ENCODE data around the gene MOGAT1.

MOGAT1 gene

DNA sequence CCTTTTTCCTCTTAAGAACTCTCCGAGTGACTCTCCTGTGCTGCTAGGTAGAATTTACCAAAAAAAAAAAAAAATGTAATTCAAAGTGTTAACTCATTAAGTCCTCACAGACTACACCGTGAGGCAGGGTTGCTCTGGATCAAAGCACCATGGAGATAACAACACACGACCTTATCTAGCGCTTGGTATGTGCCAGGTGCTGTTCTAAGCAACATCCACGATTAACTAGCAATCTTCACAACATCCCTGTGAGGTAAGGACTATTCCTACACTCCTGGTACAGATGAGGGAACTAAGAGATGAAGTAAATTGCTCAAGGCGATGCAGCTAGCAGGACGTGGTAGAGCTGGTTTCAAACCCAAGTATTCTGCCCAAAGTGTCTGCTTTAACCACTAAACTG lies 1.8 kb downstream of the MOGAT1 start:
- TF ChIP-seq, protein P1, sequence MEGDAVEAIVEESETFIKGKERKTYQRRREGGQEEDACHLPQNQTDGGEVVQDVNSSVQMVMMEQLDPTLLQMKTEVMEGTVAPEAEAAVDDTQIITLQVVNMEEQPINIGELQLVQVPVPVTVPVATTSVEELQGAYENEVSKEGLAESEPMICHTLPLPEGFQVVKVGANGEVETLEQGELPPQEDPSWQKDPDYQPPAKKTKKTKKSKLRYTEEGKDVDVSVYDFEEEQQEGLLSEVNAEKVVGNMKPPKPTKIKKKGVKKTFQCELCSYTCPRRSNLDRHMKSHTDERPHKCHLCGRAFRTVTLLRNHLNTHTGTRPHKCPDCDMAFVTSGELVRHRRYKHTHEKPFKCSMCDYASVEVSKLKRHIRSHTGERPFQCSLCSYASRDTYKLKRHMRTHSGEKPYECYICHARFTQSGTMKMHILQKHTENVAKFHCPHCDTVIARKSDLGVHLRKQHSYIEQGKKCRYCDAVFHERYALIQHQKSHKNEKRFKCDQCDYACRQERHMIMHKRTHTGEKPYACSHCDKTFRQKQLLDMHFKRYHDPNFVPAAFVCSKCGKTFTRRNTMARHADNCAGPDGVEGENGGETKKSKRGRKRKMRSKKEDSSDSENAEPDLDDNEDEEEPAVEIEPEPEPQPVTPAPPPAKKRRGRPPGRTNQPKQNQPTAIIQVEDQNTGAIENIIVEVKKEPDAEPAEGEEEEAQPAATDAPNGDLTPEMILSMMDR (IDR thresholded peaks at IDR 0.05; ENCODE audit: unreplicated experiment in 3 of 3) = no peak
- no peaks in the 10 kb centered on the region for H3K36me3 Mint-ChIP-seq (ENCODE audit: low read depth)
- peaks cover 71% of the 10 kb centered on the region for H3K27me3 Mint-ChIP-seq (ENCODE audit: low read depth)

DNA sequence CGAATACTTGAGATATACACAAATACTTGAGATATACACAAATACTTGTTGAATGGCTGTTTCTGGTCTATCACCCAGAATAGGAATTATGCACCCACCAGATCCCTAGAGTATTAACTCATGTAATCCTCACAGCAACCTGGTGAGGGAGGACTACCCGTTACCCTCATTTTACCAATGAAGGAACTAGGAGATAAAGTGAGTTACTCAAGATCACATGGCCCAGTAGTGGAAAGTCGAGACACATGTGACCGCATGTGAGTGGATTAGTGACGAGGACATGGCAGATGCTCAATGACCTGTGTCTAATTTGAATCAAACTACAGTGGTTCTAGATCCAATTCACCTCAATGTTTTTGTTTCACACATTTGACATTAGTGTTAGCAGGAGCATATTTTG lies 2.4 kb downstream of the MOGAT1 start:
- H3K4me3 Mint-ChIP-seq = no peak overlapping the region
- no peaks in the 10 kb centered on the region for H3K36me3 Mint-ChIP-seq (ENCODE audit: low read depth)
- no peaks in the 10 kb centered on the region for H3K9me3 Mint-ChIP-seq
- peaks cover 67% of the 10 kb centered on the region for H3K27me3 Mint-ChIP-seq (ENCODE audit: low read depth)
- TF ChIP-seq, protein P1 (IDR thresholded peaks at IDR 0.05; ENCODE audit: unreplicated experiment in 3 of 3) = no peak
- H3K27ac Mint-ChIP-seq = no peak overlapping the region
- no peaks in the 10 kb centered on the region for H3K4me1 Mint-ChIP-seq

More for the DNA sequence above, 1.8 kb downstream of the MOGAT1 start:
- H3K4me3 Mint-ChIP-seq = no peak overlapping the region
- no peaks in the 10 kb centered on the region for H3K9me3 Mint-ChIP-seq
- H3K27ac Mint-ChIP-seq = no peak overlapping the region
- no peaks in the 10 kb centered on the region for H3K4me1 Mint-ChIP-seq

DNA sequence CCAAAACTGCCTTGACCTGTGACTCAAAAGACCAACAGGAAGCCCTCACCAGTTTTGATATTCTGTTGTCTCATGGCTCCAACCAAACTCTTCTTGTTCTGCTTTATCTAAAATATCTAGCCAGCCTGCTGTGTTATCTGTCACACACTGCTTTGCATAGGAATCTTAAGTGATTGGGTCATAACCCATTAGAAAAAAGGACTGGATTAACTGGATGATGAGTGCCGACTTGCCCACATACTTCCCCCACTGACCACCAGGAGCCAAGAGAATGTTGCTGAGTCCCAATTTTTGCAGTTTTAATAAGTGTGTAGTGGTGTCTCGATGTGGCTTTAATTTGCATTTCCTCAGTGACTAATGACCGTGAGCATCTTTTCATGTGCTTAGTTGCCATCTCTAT lies 6.5 kb downstream of the MOGAT1 start:
- Mint-ChIP-seq H3K27ac (no peak overlapping the region), H3K36me3 (ENCODE audit: low read depth) (no peaks in the 10 kb centered on the region), H3K4me3 (no peak overlapping the region), H3K9me3 (no peaks in the 10 kb centered on the region), H3K27me3 (ENCODE audit: low read depth) (peaks cover 38% of the 10 kb centered on the region), H3K4me1 (no peaks in the 10 kb centered on the region)
- TF ChIP-seq, protein P1 (IDR thresholded peaks at IDR 0.05; ENCODE audit: unreplicated experiment in 3 of 3) = no peak

DNA sequence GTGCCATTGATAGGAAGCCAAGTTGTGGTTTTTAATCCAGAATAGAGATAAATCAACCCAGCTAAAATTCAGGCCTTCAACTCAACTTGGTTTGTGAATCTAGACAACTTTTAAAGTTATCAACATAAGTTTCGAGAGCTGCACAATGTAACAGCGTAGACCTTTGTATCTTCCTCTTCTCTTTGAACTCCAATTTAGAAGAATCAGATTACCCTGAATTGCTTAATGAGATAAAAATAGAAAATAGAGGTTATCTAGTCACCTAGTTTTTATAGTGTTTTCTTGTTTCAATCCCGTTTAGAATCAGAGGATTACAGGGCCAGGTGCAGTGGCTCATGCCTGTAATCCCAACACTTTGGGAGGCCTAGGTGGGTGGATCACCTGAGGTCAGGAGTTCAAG lies 12.3 kb downstream of the MOGAT1 start:
- Mint-ChIP-seq H3K27me3 (ENCODE audit: low read depth) (peaks cover 6% of the 10 kb centered on the region), H3K9me3 (no peaks in the 10 kb centered on the region), H3K36me3 (ENCODE audit: low read depth) (no peaks in the 10 kb centered on the region), H3K4me3 (no peak overlapping the region), H3K4me1 (no peaks in the 10 kb centered on the region), H3K27ac (no peak overlapping the region)
- TF ChIP-seq, protein P1 (IDR thresholded peaks at IDR 0.05; ENCODE audit: unreplicated experiment in 3 of 3) = no peak

DNA sequence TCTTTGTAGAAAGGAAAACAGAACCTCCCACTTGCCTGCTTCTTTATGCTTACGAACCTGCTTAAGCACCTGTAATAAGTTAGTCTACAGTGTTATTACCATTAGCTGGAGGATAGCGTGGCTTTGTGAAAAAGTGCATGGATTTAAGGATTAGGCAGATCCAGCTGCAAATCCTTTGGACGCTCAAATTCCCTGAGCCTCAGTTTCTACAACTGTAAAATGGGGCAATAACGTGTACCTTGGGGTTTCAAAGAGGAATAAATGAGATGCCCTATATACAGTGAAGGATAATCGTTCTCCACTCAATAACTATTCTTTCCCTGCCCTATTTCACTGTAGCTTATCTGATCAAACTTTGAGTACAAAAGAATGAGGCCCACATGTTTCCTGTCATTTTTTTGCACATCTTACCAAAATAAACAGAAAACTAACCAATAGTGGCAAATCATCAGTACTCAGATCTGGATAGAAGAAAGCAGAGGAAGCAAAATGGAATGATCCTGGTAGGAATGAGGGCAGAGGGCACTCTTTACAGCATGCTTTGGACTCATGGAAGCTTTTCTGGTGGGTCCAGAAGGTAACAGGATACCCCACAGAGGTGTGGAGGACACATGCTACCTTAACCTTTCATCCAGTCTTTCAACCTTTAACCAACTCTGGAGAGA lies 14.8 kb downstream of the MOGAT1 start:
- no peak overlapping the region for H3K4me3 Mint-ChIP-seq
- TF ChIP-seq, protein P1 (IDR thresholded peaks at IDR 0.05; ENCODE audit: unreplicated experiment in 3 of 3) = no peak
- no peaks in the 10 kb centered on the region for H3K36me3 Mint-ChIP-seq (ENCODE audit: low read depth)
- H3K4me1 Mint-ChIP-seq = no peaks in the 10 kb centered on the region
- no peak overlapping the region for H3K27ac Mint-ChIP-seq
- H3K27me3 Mint-ChIP-seq (ENCODE audit: low read depth) = peaks cover 9% of the 10 kb centered on the region
- no peaks in the 10 kb centered on the region for H3K9me3 Mint-ChIP-seq

DNA sequence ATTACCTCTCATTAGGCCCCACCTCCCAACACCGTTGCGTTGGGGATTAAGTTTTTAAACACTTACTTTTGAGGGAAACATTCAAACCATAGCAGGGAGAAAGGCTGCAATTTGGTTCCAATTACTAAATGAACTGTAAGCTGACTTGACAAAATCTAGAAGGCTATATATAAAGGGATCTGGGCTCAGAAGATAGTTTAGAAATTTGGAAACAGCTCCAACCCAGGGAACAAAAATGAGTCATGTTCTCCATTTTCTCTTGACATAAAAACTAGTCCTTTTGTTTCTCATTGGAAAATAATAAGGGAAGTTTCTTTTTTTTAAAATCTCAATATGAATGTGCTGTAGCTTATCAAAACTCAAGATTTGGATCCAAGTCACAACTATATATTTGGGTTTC lies 17.5 kb downstream of the MOGAT1 start:
- H3K4me1 Mint-ChIP-seq = no peaks in the 10 kb centered on the region
- no peaks in the 10 kb centered on the region for H3K9me3 Mint-ChIP-seq
- H3K27me3 Mint-ChIP-seq (ENCODE audit: low read depth) = peaks cover 6% of the 10 kb centered on the region
- no peaks in the 10 kb centered on the region for H3K36me3 Mint-ChIP-seq (ENCODE audit: low read depth)
- H3K4me3 Mint-ChIP-seq = no peak overlapping the region
- TF ChIP-seq, protein P1 (IDR thresholded peaks at IDR 0.05; ENCODE audit: unreplicated experiment in 3 of 3) = no peak
- no peak overlapping the region for H3K27ac Mint-ChIP-seq

Data from nephron (organoid).